KOPT-K1 (cell line): Measurements from ENCODE around the gene SUN1.
"Not testable (repeated sequence)": the region's sequence is repeated elsewhere in the genome, so short reads cannot be mapped to it uniquely, and the experiment has no call there.

Experiments used
- H3K27ac ChIP-seq: fragments of 200-600 bp; sonication (generic); 2 replicates; pipeline ENCODE4 v1.5.1; 2016; ENCODE audit warnings: antibody characterized with exemption, mild to moderate bottlenecking, low read depth, low read length; ENCODE audit not compliant: poor library complexity, severe bottlenecking
- H3K36me3 ChIP-seq: fragments of 200-600 bp; sonication (generic); 2 replicates; pipeline ENCODE4 v1.5.1; 2017; ENCODE audit warnings: antibody characterized with exemption, mild to moderate bottlenecking, low read length, moderate library complexity; ENCODE audit not compliant: insufficient read depth
- H3K9me3 ChIP-seq: fragments of 200-600 bp; sonication (generic); 2 replicates; pipeline ENCODE4 v1.5.1; 2017; ENCODE audit warnings: antibody characterized with exemption, low read length, mild to moderate bottlenecking; ENCODE audit not compliant: insufficient read depth, poor library complexity, severe bottlenecking

The SUN1 gene

GRCh38 chr7:922334-923107 lies 90.2 kb downstream of the SUN1 start:
- no peaks in the 10 kb centered on the region for H3K36me3 ChIP-seq
- peak overlapping the region; percentile 85 for H3K27ac ChIP-seq
- no peaks in the 10 kb centered on the region for H3K9me3 ChIP-seq

DNA sequence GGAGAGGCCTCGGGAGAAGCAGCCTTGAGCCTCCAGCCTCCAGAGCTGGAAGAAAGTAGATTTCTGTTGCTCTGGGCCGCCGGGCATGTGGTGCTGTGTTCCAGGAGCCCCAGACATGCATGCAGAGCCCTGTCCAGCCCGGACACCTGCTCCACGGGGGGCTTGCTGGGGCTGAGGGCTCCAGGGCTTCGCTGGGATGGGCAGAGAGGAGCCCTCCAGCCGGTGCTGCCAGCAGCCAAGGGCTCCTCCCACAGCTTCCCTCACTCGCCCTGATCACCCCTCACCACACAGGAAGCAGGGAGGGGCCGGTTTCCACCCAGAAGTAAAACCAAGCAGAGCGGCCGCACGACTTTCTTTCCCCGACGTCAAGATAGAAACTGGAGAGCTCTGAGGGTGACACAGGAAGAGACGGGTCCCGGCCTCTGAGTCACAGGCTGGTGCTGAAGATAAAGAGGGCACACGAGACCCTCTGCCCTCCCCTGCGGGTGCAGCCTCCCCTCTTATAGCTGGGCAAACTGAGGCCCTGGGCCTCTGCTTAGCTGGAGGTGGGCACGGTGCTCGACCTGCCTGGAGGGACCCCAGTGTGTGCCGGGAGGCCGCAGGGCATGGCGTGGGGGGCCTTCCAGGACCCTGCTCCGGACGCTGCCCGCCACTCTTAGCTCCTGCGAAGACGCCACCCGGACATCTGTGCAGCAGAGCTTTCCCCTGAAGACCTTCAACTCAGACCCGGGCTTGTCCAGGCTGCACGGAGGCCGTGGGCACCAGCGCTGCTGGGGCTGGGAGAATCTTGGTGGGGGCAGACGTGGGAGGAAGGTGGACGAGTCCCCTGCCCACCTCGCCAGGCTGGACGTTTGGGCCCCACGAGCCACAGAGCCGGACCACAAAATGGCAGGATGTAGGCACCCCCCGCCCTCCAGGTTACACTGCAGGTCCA lies 91.1 kb downstream of the SUN1 start:
- H3K9me3 ChIP-seq, result no peaks in the 10 kb centered on the region
- peak overlapping the region; percentile 85 for H3K27ac ChIP-seq
- no peaks in the 10 kb centered on the region for H3K36me3 ChIP-seq

GRCh38 chr7:924042-924441 lies 91.8 kb downstream of the SUN1 start:
- peak overlapping the region; percentile 85 for H3K27ac ChIP-seq
- not testable (repeated sequence) for H3K36me3 ChIP-seq, H3K9me3 ChIP-seq
